Activated CD4-positive, alpha-beta T cell treated with anti-CD3 and anti-CD28 coated beads, Interleukin-10, Interleukin-2, amounts not matched to agents 100 ng/mL and 50 ng/mL, durations not matched to agents 16 hours and 8 hours (primary cell): ENCODE data around the gene HSPA1B.
"Not testable (repeated sequence)": the region's sequence is repeated elsewhere in the genome, so short reads cannot be mapped to it uniquely, and the experiment has no call there.

Experiments used
- DNase-seq: peaks from one replicate; pipeline ENCODE4 v3.0.0-alpha.2; 2020

Gene HSPA1B

GRCh38 chr6:31861150-31861549, 33.6 kb downstream of the HSPA1B start:
- no peak for DNase-seq

DNA sequence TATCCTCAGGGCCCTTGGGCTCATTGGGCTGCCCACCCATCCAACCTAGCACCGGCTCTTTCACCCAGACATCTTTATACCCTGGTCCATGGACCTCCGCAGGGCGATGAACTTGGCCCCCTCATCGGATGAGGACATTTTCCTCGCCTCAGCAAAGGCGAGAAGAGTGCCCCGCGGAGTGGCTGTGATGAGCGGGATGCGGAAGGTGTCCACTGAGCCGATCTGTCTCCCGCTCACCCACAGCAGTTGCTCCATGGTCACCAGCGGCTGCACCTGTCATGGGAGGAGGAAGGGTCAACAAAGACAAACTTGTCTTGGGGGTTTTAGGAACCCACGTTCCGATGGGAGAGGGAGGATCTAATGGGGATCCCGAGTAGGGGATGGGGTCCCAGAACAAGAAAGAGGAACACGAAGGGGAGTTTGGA, 34.4 kb downstream of the HSPA1B start:
- no peak for DNase-seq

GRCh38 chr6:31862344-31863235, 35.1 kb downstream of the HSPA1B start, which contains the start of gene NEU1:
Gene NEU1 (minus strand): TSS chr6:31862821. CDS start chr6:31862776, 45 bp downstream.
- DNase-seq = peak; percentile 100

- not testable (repeated sequence) for DNase-seq
Observed at GRCh38 chr6:31864123-31864562, 36.6 kb downstream of the HSPA1B start.

GRCh38 chr6:31864818-31865204, 37.3 kb downstream of the HSPA1B start:
- DNase-seq = no peak

- no peak for DNase-seq
Observed at GRCh38 chr6:31865205-31866118, 37.9 kb downstream of the HSPA1B start.

DNA sequence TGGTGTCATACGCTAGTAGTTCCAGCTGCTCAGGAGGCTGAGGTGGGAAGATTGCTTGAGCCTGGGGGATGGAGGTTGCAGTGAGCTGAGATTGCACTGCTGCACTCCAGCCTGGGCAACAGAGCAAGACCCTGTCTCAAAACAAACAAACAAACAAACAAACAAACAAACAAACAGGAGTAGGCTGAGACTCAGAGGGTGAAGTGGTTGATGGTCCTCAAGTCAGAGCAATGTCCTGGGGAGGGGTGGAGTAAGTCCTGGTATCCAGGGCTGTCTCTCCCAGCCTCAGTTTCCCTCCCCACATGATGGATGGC, 41.1 kb downstream of the HSPA1B start:
- not testable (repeated sequence) for DNase-seq

- DNase-seq = no peak
Observed at GRCh38 chr6:31869343-31869742, 41.8 kb downstream of the HSPA1B start.

- DNase-seq = peak; percentile 11
Observed at GRCh38 chr6:31870385-31870921, 42.9 kb downstream of the HSPA1B start.

GRCh38 chr6:31871046-31871659, 43.6 kb downstream of the HSPA1B start:
- no peak for DNase-seq

GRCh38 chr6:31874084-31874670, 46.6 kb downstream of the HSPA1B start:
- no peak for DNase-seq

DNA sequence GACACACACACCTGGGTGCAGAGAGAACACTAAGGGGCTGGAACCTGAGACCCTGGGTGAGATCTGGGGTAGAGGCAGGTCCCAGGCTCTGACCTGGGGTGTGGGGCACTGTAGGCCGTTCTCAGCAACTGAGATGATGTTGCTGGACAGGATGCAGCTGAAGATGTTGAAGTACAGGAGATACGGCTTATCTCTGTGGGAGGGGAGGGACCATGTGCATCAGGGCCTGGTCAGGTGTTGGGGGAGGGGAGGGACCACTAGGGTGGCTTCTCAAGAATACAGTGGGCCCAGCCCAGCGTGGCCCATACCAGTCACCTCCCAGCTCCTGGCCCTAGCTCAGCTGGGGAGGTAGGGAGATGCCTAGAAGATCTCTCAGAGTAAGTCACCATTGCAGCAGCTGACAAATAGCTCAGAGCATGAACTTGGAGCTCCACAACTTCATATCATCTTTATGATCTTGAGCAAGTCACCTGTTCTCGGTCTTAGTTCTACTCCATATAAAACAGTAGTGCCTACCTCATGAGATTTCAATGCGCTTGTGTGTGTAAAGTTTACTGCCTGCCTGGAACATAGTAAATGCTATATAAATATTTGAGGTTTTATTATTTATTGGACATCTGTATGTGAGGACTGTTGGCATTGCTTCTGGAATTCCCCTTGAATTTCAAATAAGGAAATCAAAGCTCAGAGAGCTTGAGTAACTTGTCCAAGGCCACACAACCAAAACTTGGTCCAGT, 47.5 kb downstream of the HSPA1B start:
- no peak for DNase-seq

DNA sequence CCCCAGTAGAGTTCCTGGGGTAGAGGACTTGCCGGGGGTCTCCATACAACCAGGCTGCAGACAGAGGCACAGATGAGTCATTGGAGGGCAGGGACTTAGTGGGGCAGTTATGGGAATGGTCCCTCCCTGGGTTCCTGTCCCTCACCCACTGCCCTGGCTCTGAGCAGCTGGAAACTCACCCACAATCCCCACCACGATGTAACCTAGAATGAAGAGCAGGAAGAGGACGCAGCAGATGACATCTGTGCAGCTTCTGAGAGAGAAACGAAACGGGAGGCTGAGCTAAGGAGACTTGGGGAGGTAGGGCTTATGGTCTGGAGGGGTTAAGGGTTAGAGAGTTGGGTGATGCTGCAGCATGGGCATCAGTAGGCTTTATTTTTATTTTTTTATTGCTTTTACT, 48.3 kb downstream of the HSPA1B start:
- no peak for DNase-seq

GRCh38 chr6:31876357-31876756, 48.8 kb downstream of the HSPA1B start:
- no peak for DNase-seq

- no peak for DNase-seq
Observed at GRCh38 chr6:31877125-31877650, 49.6 kb downstream of the HSPA1B start.

DNA sequence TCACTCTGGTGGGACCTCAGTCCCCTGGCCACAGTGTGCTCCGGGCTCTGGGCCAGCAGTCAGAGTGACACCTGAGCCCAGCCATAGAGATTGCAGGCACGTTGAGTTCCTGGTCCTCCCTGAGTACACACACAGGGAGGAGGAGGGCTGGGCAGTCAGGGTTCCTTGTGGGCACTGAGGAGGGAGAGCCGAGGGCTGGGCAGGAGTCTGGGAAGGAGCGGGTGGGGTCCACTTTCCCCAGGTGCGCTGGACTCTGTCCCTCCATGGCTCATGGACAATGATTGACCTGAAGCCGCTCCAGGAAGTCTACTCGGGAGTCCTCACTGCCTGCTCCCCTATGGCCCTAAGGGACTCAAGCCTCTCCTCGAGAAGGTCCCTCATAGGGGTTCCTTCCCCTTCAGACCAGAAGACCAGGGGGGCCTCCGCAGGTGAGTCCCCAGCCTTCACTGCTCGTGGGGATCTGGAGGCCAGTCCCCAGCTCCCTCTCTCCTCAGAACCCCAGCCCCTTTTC, 50.2 kb downstream of the HSPA1B start:
- DNase-seq = no peak

GRCh38 chr6:31878222-31878621, 50.7 kb downstream of the HSPA1B start:
- DNase-seq = no peak

DNA sequence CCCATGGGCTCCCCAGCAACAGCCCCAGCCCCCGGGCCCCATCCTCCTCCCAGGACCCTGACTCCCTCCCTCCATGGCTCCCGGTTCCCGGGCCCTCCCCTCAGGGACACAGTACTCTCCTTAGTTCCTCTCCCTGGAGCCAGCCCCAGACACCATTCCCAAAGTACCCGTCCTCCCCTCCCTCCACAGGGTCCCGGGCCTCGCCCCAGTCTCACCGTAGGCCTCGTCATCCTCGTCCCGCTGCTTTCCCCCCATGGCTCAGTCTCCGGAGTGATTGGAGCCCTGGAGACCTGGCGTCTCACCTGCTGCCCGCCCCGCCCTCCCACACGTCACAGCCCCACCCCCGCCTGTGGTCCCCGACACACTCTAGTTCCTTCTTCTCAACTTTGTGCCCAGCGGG, 51.2 kb downstream of the HSPA1B start, which contains the start of gene SLC44A4:
Gene SLC44A4, minus strand, starts transcription at position 272 of the 400 bp plus-strand sequence. Its CDS starts 17 bp downstream, at position 255.
- no peak for DNase-seq

- DNase-seq = no peak
Observed at GRCh38 chr6:31879143-31879542, 51.6 kb downstream of the HSPA1B start.
